ENCODE results near the gene NBAS. TPM values are rescaled to one million over a fixed set of nuclear protein-coding genes. Genes with fewer than 3 reads are reported as not detected.
"Not testable (repeated sequence)": the region's sequence is repeated elsewhere in the genome, so short reads cannot be mapped to it uniquely, and the experiment has no call there.

Gene NBAS
- total RNA-seq, 1 experiment from 2014 or later: 46.7 TPM

DNA sequence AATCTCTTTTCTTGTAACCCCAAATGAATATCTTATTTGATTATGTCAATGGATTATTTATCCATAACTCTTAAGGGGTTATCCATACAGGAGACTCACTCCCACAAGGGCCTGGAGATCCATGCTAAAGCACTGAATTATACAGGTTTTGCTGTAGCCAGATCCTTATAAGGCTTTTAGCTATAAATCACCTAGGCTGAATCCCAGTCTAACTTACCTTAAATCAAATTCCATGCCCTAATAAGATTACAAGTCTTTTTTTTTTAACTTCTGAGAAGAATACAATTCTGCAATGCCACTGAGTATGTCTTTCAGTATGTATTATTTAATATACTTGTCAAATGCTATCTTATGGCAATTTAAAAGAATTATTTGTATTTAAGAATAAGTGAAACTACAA lies 340.5 kb downstream of the NBAS start:
- DNase-seq (ENCODE audit: low read depth): no peak

DNA sequence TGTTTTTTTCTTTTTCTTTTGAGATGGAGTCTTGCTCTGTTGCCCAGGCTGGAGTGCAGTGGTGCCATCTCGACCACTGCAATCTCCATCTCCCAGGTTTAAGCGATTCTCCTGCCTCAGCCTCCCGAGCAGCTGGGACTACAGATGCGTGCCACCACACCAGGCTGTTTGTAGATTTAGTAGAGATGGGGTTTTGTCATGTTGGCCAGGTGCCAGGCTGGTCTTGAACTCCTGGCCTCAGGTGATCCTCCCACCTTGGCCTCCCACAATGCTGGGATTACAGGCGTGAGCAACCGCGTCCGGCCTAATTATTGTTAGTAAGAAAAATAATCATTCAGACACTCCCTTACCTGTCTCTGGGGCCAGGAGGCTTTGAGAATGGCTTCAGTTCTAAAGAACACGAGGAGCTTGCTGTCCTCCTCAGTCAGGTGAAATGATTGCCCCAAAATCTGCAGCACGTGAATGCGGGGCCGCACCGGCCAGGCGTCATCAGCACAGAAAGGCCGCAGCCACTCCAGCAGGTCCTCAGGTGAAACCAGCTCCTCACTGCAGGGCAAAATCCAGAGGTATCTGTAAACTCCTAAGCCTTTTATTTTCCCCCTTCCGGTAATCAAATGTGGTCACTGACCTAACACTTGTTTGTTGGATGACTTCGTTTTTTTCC lies 342.6 kb downstream of the NBAS start:
- DNase-seq (ENCODE audit: low read depth): no peak

DNA sequence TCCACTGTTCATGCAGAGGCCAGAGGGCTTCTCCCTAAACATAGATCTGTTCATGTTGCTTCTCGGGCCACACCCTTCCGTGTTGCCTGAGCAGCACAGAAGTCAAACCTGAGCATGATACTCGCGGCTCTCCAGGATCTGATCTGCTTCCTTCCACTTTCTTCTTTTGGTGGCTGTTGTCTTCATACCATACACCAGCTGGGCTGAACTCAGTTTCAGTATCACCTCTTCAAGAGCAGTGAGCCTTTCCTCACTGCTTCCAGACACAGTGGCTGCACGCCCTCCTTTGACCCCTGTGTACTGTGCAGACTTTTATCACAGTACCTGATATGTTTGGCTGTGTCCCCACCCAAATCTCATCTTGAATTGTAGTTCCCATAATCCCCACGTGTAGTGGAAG lies 348.9 kb downstream of the NBAS start:
- no peak for DNase-seq (ENCODE audit: low read depth)

DNA sequence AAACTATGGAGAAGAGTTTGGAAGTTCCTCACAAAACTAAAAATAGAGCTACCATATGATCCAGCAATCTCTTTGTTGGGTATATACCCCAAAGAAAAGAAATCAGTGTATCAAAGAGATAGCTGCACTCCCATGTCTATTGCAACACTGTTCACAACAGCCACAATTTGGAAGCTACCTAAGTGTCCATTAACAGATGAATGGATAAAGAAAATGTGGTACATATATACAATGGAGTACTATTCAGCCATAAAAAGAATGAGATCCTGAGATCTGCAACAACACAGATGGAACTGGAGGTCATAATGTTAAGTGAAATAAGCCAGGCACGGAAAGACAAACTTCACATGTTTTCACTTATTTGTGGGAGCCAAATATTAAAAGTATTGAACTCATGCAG lies 350.6 kb downstream of the NBAS start:
- DNase-seq (ENCODE audit: low read depth): not testable (repeated sequence)

DNA sequence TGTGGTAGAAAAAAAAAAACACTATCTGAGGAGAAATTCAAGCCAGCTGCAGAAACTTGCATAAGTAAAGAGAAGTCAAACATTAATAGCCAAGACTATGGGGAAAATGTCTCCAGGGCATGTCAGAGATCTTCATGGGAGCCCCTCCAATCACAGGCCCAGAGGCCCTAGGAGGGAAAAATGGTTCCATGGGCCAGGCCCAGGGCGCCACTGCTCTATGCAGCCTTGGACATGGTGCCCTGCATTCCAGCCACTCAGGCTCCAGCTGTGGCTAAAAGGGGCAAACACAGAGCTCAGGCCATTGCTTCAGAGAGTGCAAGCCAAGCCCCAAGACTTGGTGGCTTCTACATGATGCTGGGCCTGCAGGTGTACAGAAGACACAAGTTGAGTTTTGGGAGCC lies 354.7 kb downstream of the NBAS start:
- DNase-seq (ENCODE audit: low read depth): no peak

DNA sequence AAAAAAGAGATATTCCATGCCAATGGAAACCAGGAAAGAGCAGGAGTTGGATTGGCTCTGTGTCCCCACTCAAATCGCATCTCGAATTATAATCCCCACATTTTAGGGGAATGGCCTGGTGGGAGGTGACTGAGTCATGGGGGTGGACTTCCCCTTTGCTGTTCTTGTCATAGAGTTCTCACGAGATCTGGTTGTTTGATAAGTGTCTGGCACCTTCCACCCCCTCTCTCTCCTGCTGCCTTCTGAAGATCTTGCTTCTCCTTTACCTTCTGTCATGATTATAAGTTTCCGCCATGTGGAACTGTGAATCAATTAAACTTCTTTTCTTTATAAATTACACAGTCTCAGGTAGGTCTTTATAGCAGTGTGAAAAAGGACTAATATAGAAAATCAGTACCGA lies 355.6 kb downstream of the NBAS start:
- no peak for DNase-seq (ENCODE audit: low read depth)

DNA sequence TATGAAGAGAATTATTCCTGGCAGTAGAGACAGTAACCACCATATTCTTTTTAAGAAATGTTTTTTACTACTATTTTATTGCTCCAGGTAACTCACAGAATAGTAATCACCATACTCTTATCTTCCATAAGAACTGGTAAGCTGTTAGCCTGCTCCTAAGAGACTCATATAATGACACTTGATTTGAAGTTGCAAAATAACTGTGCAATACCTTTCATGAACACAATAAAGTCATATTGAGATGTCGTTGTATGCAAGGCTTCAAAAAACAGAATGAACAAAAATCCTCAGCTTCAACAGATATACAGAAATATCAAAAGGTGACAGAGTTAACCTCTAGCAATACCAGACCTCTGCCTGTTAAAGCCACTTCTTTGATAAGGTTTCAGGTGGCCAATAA lies 360.1 kb downstream of the NBAS start:
- DNase-seq (ENCODE audit: low read depth): no peak

DNA sequence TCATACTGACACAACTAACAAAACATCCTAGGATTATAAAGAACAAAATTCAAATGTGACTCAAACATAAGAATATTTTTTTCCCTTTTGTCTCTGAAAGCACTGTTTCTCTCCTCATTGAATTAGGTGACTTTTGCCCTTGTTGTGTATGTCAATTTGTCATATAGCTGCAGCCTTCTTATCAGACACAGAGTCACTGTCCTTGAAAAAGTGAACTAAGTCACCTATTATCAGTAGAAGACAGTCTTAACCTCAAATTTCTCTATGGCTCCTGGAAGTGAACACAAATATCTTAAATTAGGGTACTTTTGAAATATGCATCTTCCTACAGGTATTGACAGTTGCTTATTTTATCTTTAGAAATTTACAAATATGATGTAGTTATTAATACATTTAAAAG lies 360.6 kb downstream of the NBAS start:
- no peak for DNase-seq (ENCODE audit: low read depth)

DNA sequence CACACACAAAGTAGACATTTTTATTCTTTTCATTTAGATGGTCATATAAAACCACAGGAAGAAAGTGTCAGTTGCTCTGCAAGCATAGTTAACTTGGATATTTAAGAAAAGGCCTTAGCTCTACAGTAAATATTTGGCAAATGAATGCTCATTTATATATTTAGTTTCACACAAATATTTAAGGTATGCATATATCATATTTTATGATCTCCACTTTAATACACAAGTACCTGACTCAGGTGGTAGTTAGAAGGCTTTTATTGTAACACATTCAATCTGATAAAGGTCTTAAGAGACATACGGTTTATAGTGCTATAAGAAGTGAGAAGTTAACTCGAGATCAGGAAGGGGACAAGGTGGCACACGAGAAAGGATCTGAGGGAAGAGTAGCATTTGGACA lies 363.1 kb downstream of the NBAS start:
- DNase-seq (ENCODE audit: low read depth): no peak

DNA sequence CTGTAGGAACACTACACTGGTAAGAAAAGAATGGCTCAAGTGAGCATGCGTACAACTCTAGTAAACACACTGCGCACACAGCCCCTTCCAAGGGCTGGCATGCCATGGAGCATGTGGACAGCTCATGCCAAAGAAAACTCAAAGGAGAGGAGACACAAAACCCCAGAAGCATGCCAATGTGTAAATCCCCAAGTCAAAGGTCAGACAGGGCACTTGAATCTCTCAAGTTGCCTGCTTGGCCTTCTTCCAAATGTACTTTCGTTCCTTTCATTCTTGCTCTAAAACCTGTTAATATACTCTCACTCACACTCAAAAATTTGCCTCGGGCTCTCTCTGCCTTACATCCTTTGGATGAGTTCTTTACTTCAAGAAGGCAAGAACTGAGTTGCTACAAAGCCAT lies 365.3 kb downstream of the NBAS start:
- DNase-seq (ENCODE audit: low read depth): peak; percentile 50

DNA sequence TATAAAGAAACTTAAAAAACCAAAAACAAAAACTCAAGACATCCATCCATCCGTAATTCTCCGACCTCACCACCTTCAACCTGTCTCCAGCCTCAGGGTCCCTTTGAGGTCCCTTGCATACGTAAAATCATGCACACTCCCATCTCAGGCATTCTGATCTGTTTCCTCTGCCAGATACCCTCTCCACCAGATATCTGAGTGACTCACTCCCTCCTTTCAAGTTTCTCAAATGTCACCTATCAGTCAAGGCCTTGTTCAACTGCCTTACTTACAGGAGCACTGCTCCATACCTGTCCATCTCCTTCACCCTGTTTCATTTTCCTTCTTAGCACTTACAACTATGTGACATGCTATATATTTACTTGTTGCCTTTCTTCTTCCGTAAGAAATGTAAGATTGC lies 369.3 kb downstream of the NBAS start:
- no peak for DNase-seq (ENCODE audit: low read depth)

DNA sequence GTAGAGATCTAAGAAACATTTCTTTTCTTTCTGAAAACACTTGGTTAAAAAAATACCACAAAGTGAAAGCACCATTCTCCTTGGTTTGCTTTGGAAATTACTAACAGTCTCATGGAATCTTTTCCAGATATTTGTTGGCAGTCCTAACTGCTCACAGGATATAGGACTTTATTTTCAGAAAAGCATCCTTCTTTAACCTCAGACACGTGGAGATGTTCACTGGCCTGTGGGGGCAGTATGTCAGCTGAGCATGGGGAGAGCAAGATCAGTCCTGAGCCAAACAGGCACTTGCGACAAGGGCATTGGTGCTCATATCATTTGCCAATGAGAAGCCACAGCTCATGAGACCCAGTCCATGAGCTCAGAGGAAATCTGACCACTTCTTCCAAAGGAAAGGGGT lies 371.9 kb downstream of the NBAS start:
- DNase-seq (ENCODE audit: low read depth): no peak

DNA sequence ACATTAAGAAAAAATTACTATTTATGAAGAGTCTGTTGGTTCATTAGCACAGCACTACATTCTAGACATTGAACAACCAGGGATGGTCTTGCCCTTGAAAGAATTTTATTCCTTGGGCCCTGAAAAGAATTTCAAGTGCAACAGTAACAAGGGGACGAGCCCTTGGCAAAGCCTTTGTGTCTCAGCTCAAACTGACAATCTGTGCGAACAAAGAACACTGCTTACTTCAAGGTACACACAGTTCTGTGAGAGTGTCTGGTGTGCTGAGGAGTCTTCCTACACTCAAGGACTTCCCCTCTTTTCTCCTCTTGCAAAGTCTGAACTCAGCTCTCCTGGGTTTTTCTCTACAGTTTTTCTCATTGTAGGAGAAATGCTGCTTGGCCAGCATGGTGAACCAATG lies 373.4 kb downstream of the NBAS start:
- no peak for DNase-seq (ENCODE audit: low read depth)

DNA sequence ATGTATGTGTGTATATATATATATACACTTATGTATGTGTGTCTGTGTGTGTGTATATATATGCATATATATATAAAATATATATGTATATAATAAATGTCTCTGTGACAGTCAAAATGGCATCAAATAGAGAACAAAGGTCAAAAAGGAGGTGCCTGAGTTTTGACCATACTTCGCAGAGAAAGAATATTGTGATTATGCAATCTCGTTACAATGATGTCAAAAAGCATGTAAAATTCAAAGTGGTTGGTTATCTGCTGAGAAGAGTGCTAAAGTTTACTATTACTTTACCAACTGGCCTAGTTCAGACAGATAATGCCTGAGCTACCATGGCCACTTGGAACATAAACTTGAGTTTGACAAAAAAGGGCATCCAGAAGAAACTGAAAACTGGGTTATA lies 375.0 kb downstream of the NBAS start:
- no peak for DNase-seq (ENCODE audit: low read depth)

DNA sequence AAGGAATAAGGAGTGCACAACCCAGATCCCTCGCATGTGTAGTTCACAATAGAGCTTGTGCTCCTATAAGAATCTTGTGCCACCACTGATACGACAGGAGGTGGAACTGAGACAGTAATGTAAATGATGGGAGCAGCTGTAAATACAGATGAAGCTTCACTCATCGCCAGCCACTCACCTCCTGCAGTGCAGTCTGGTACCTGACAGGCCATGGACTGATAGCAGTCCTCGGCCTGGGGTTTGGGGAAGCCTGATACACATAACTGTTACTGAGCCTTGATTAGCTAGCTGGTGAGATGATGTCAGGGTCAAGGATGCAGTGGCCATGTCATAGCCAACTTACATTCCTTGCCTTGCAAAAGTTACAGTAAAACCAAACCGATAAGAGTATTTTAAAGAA lies 376.6 kb downstream of the NBAS start:
- no peak for DNase-seq (ENCODE audit: low read depth)

DNA sequence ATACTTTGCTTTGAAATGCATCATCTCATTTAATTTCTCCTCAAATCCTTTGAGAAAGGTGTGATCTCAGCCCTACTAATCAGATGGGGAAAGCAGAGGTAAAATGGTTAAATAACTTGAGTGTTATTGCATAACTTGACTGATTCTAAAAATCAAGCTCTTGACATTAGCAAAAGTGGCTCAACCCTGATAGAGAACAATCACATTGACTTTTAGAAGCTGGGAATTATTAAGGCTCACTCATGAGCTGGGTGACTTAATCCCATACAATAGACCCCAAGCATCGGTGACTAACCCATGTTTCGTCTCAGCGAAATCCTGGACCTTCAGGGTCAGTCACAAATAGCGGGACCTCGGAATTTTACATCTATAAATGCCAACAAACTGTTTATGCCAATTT lies 378.9 kb downstream of the NBAS start:
- no peak for DNase-seq (ENCODE audit: low read depth)

DNA sequence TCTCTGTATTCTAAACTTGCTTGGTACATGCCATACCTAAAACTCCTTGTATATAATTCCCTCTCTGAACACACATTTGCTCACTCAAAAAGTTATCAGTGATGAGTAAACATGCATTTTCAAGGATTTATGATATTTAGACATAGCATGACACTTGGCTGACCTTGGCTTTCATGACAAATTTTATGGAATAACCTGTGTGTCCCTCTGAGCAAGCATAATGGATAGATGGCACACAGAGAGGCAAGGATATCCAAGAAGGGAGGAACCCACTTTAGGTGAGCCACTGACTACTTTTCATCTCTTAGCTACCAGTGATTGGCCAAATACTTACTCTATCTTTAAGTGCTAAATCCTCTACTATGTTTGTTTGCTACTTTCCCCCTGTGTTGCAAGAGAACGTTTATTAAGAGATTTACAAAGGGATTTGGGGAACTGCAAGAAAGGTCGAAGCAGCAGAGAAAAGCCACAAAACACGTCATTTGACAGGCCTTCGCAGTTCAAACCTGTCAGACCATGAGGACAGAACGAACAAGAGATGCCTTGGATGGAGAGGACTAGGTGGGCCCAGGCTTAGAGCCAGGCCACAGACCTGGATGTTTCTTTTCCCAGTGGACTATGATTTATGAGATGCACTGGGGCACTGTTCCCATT lies 379.9 kb downstream of the NBAS start:
- no peak for DNase-seq (ENCODE audit: low read depth)

DNA sequence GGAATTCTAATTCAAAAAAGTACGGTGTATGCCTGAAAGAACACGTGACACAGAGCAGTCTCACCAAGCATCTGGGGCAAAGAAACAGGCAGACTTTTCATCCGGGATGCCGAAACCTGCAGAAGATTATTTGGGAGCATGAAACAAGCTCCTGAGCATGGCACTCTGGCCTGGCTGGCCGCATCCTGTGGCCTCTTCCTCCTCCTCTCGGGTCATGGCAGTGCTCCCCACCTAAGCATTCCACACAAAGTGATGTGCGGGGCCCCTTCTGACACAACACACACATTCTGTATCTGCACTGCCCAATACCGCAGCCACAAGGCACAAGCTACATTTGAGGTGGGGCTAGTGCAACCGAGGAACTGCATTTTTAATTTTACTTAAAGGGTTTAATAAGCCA lies 380.8 kb downstream of the NBAS start:
- no peak for DNase-seq (ENCODE audit: low read depth)

DNA sequence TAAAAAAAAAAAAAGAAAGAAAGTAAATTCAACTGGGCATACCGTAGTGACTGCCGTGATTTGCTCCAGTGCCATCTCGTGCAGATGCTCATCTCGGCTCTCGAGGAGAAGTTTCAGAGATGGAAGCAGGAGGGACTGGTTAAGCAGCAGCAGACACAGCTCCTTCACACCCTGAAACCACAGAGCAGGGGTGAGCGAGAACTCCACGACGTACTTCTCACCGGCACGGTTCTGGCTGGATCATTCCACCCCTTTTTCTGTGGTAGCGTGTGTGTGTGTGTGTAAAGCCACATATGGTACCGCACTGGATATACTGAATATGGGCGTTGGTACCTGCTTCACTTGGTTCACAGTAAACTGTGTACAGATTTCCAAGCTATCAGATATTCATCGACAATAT lies 382.2 kb downstream of the NBAS start:
- DNase-seq (ENCODE audit: low read depth): no peak

DNA sequence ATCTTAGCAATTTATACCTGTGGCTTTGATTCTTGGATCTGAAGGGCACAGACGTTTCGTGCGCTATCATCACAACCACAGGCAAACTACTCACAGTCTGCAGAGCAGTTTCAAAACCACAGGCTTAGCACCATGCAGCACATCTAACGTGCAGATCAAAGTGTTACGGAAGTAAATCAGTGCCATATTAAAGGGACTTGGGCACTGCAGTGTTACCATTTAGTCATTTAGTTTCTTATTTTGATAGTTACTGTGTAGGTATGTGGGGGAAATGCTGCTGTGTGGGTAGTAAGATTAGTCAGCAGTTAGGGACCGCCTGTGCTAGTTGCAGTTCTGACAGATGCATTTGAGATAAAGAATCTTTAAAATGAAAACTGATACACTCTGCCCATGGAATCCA lies 384.0 kb downstream of the NBAS start:
- DNase-seq (ENCODE audit: low read depth): peak; percentile 93

DNA sequence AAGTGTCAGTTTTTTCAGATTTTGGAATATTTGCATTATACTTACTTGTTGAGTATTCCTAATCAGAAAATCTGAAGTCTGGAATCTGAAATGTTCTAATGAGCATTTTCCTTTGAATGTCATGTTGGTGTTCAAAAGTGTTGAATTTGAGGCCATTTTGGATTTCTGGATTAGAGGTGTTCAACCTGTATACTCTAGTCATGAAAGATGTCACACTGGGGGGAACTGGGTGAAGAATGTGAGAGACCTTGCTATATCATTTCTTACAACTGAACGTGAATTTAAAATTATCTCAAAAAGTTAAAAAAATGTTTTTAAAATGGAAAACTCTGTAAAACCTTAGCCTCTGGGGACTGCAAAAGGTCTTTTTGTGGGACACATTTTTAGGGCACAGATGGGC lies 384.5 kb downstream of the NBAS start:
- no peak for DNase-seq (ENCODE audit: low read depth)

DNA sequence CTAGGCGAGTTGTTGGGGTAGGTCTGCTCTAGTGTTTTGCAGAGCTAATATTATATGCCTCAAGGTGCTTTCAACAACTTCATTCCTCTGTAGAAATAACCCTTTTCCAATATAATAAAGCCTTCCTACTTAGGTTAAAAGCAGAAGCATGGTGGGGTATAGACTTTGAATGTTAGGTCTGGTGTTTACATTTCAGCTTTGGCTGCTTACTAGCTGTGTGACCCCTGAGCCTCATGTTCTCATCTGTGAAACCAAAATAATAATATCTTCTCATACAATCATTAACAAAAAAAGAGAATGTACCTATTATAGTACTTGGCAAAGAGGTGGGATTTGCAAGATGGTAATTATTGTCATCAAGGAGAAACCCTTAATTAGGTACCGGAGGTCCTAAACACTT lies 386.6 kb downstream of the NBAS start:
- no peak for DNase-seq (ENCODE audit: low read depth)

DNA sequence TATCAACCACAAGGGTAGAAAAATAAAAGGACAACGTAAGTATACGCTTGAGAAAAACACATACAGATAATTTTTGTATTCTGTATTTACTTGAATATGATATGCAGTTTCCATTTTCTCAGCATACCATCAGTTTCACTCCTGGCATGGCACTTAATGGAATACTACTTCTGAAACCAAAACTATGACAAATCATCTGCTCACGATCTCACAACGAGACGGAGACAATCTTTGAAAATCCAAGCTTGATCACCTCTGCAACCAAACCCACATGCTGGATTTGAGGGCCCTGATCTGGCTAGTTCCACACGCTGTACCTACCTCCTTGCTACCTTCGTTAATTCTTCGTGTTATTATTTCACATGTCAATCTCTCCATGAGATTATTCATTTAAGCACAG lies 387.6 kb downstream of the NBAS start:
- DNase-seq (ENCODE audit: low read depth): no peak

DNA sequence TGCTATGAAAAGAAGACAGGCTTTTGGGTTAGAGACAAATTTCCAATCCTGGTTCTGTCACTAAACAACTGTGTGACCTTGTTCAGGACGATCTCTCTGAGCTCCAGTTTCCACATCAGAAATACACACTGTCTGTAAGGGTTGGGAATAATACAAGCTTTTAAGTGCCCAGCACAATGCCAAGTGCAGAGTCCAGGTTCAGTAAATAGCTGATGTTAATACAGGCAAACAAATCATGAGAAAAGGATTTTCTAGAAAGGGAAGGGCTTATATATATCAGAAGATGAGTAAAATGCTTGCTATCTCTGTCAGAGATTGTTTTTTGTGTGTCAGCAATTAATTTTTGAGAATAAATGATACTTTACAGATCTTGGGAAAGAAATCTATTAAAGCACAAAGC lies 388.3 kb downstream of the NBAS start:
- no peak for DNase-seq (ENCODE audit: low read depth)

Measured in RPMI7951 (cell line).